Neural progenitor cell (in vitro differentiated cells): ENCODE data around the gene SMC6. TPM values are rescaled to one million over a fixed set of nuclear protein-coding genes. Genes with fewer than 3 reads are reported as not detected.

ENCODE experiments used
- DNase-seq: peaks from one replicate; pipeline ENCODE4 v3.0.0-alpha.2; 2016; ENCODE audit warnings: low spot score
- H2AFZ ChIP-seq: fragments of 200-600 bp; sonication (generic); replicated peaks from 2 replicates; pipeline ENCODE4 v1.6.1; 2016; ENCODE audit warnings: antibody characterized with exemption
- H3F3A ChIP-seq: fragments of 200-600 bp; sonication (generic); 2 replicates; pipeline ENCODE4 v1.6.1; 2016; ENCODE audit warnings: antibody characterized with exemption, low read depth
- H3K27ac ChIP-seq: fragments of 200-600 bp; sonication (generic); 2 replicates; pipeline ENCODE4 v1.5.1; 2016; ENCODE audit warnings: mild to moderate bottlenecking
- H3K27me3 ChIP-seq: fragments of 200-600 bp; sonication (generic); 2 replicates; pipeline ENCODE4 v1.6.1; 2016; ENCODE audit warnings: mild to moderate bottlenecking, moderate library complexity
- H3K36me3 ChIP-seq: fragments of 200-600 bp; sonication (generic); 2 replicates; pipeline ENCODE4 v1.5.1; 2016
- H3K4me1 ChIP-seq: fragments of 200-600 bp; sonication (generic); 2 replicates; pipeline ENCODE4 v1.6.1; 2016; ENCODE audit warnings: mixed run types
- H3K4me2 ChIP-seq: fragments of 200-600 bp; sonication (generic); 2 replicates; pipeline ENCODE4 v1.6.1; 2016
- H3K4me3 ChIP-seq: fragments of 200-600 bp; sonication (generic); 2 replicates; pipeline ENCODE4 v1.5.1; 2016
- H3K79me2 ChIP-seq: fragments of 200-600 bp; sonication (generic); 2 replicates; pipeline ENCODE4 v1.6.1; 2016; ENCODE audit warnings: low read depth
- H3K9ac ChIP-seq: fragments of 200-600 bp; sonication (generic); 2 replicates; pipeline ENCODE4 v1.6.1; 2016
- H3K9me3 ChIP-seq: fragments of 200-600 bp; sonication (generic); 2 replicates; pipeline ENCODE4 v1.5.1; 2016; ENCODE audit warnings: low read depth
- H4K20me1 ChIP-seq: fragments of 200-600 bp; sonication (generic); 2 replicates; pipeline ENCODE4 v1.6.1; 2016; ENCODE audit warnings: low read depth
- H3K27ac Mint-ChIP-seq: 3 replicates; pipeline ENCODE4 v1.8.0; 2021; ENCODE audit warnings: mixed read lengths
- H3K27me3 Mint-ChIP-seq: 2 replicates; pipeline ENCODE4 v1.8.0; 2022; ENCODE audit warnings: low read depth, mild to moderate bottlenecking, inconsistent platforms, moderate library complexity, mixed read lengths; ENCODE audit not compliant: insufficient read depth
- H3K36me3 Mint-ChIP-seq: 3 replicates; pipeline ENCODE4 v1.8.0; 2021; ENCODE audit warnings: mixed read lengths
- H3K4me1 Mint-ChIP-seq: 3 replicates; pipeline ENCODE4 v1.8.0; 2021; ENCODE audit warnings: mixed read lengths
- H3K4me3 Mint-ChIP-seq: 3 replicates; pipeline ENCODE4 v1.8.0; 2021; ENCODE audit warnings: mild to moderate bottlenecking, moderate library complexity, mixed read lengths
- H3K9me3 Mint-ChIP-seq: 3 replicates; pipeline ENCODE4 v1.8.0; 2020; ENCODE audit warnings: mixed read lengths
- EZH2 ChIP-seq: fragments of 200-600 bp; sonication (generic); IDR thresholded peaks from 2 replicates; pipeline ENCODE4 v1.6.1; 2017; ENCODE audit warnings: antibody characterized with exemption, mild to moderate bottlenecking, moderate library complexity
- EZH2phosphoT487 ChIP-seq: fragments of 200-600 bp; sonication (generic); IDR thresholded peaks from 2 replicates; pipeline ENCODE4 v1.6.1; 2017; ENCODE audit warnings: antibody characterized with exemption
- total RNA-seq: library from RNA; depleted of rRNA; stranded (reverse); fragments of >200 nt; gene quantifications from 2 replicates; pipeline ENCODE4 v1.2.3, GENCODE V29; 2015; ENCODE audit warnings: low replicate concordance
- TF ChIP-seq, protein P1 (sequence below): fragments of 200-600 bp; sonication (generic); IDR thresholded peaks from 2 replicates; pipeline ENCODE4 v1.5.1; 2017; ENCODE audit warnings: antibody characterized with exemption, mild to moderate bottlenecking

The SMC6 gene
- total RNA-seq, 1 donor from 2014 or later, result 56.8 TPM

- Histone ChIP-seq H2AFZ (no peak overlapping the region), H4K20me1 (no peaks in the 10 kb centered on the region), H3K9ac (no peak overlapping the region), H3K4me2 (no peak overlapping the region), H3K4me3 (no peak overlapping the region), H3K4me1 (no peaks in the 10 kb centered on the region), H3K36me3 (peaks cover 10% of the 10 kb centered on the region), H3K79me2 (peaks cover 6% of the 10 kb centered on the region), H3K9me3 (no peaks in the 10 kb centered on the region), H3F3A (no peaks in the 10 kb centered on the region), H3K27me3 (no peaks in the 10 kb centered on the region), H3K27ac (no peak overlapping the region)
- no peaks in the 10 kb centered on the region for H3K4me1 Mint-ChIP-seq
- DNase-seq, result no peak
- no peak overlapping the region for H3K27ac Mint-ChIP-seq
- H3K36me3 Mint-ChIP-seq, result peaks cover 19% of the 10 kb centered on the region
- peaks cover 2% of the 10 kb centered on the region for H3K27me3 Mint-ChIP-seq
- H3K9me3 Mint-ChIP-seq, result no peaks in the 10 kb centered on the region
- H3K4me3 Mint-ChIP-seq, result no peak overlapping the region
- TF ChIP-seq EZH2phosphoT487, result no peak
- TF ChIP-seq EZH2, result no peak
- TF ChIP-seq, protein P1, sequence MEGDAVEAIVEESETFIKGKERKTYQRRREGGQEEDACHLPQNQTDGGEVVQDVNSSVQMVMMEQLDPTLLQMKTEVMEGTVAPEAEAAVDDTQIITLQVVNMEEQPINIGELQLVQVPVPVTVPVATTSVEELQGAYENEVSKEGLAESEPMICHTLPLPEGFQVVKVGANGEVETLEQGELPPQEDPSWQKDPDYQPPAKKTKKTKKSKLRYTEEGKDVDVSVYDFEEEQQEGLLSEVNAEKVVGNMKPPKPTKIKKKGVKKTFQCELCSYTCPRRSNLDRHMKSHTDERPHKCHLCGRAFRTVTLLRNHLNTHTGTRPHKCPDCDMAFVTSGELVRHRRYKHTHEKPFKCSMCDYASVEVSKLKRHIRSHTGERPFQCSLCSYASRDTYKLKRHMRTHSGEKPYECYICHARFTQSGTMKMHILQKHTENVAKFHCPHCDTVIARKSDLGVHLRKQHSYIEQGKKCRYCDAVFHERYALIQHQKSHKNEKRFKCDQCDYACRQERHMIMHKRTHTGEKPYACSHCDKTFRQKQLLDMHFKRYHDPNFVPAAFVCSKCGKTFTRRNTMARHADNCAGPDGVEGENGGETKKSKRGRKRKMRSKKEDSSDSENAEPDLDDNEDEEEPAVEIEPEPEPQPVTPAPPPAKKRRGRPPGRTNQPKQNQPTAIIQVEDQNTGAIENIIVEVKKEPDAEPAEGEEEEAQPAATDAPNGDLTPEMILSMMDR, result no peak
Measured at GRCh38 chr2:17736989-17737388, 16.6 kb downstream of the SMC6 start.

DNA sequence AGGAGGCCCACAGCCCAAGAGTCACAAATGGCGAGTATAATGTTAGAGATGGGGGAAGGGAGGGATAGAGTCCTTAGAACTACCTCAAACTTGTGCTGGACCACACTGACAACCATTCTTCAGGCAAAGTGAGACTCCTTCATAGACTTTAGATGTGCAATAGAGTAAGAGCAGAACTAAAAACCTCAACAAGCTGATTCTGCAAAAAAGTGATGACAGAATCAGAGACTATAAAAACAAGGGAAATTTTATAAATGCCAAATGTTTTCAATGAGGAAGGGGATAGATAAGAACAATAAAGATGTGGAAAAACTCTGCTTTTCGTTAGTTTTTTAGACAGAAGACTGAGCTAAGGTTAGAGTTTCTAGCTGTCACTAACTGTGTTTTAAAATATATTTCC is 17.7 kb downstream of the SMC6 start:
- no peaks in the 10 kb centered on the region for H3K9me3 Mint-ChIP-seq
- H3K36me3 Mint-ChIP-seq, result peaks cover 20% of the 10 kb centered on the region
- Histone ChIP-seq H3K4me1 (no peaks in the 10 kb centered on the region), H3K9ac (no peak overlapping the region), H3K36me3 (peaks cover 19% of the 10 kb centered on the region), H3F3A (no peaks in the 10 kb centered on the region), H3K4me3 (no peak overlapping the region), H4K20me1 (no peaks in the 10 kb centered on the region), H3K27ac (no peak overlapping the region), H3K9me3 (no peaks in the 10 kb centered on the region), H3K27me3 (no peaks in the 10 kb centered on the region), H2AFZ (no peak overlapping the region), H3K79me2 (peaks cover 6% of the 10 kb centered on the region), H3K4me2 (no peak overlapping the region)
- no peak for TF ChIP-seq EZH2phosphoT487
- no peak for TF ChIP-seq EZH2
- TF ChIP-seq, protein P1, result no peak
- no peak overlapping the region for H3K27ac Mint-ChIP-seq
- no peaks in the 10 kb centered on the region for H3K4me1 Mint-ChIP-seq
- H3K27me3 Mint-ChIP-seq, result peaks cover 2% of the 10 kb centered on the region
- no peak overlapping the region for H3K4me3 Mint-ChIP-seq
- no peak for DNase-seq

DNA sequence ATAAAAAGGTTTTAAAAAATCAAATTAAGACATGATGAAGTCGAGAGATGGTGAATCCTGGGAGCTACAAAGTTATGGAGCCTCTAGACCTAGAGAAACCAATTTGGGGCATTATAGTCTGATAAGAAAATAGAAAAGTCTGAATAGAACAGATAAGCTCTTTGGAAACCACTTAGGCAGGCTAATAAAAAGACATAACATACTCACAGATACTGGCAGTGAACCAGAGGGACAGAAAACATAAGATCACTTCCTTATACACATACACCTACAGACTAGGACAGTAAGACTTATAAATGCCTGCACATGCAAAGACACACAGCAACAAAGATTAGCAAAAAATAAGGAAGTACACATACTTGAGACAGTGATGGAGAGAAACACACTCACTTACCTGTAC is 20.0 kb downstream of the SMC6 start:
- Mint-ChIP-seq H3K27ac (no peak overlapping the region), H3K36me3 (peaks cover 9% of the 10 kb centered on the region), H3K4me1 (no peaks in the 10 kb centered on the region), H3K9me3 (no peaks in the 10 kb centered on the region), H3K27me3 (peaks cover 2% of the 10 kb centered on the region), H3K4me3 (no peak overlapping the region)
- no peak overlapping the region for H3K9ac ChIP-seq
- no peaks in the 10 kb centered on the region for H3K4me1 ChIP-seq
- H3K9me3 ChIP-seq, result no peaks in the 10 kb centered on the region
- no peaks in the 10 kb centered on the region for H4K20me1 ChIP-seq
- H3K36me3 ChIP-seq, result peaks cover 21% of the 10 kb centered on the region
- H2AFZ ChIP-seq, result no peak overlapping the region
- no peaks in the 10 kb centered on the region for H3F3A ChIP-seq
- no peaks in the 10 kb centered on the region for H3K79me2 ChIP-seq
- H3K4me3 ChIP-seq, result no peak overlapping the region
- TF ChIP-seq EZH2, result no peak
- H3K27me3 ChIP-seq, result no peaks in the 10 kb centered on the region
- no peak for DNase-seq
- H3K4me2 ChIP-seq, result no peak overlapping the region
- H3K27ac ChIP-seq, result no peak overlapping the region

GRCh38 chr2:17729880-17730279 is 23.7 kb downstream of the SMC6 start:
- Histone ChIP-seq H3K9me3 (no peaks in the 10 kb centered on the region), H3K79me2 (no peaks in the 10 kb centered on the region), H3K4me2 (no peak overlapping the region), H3K4me3 (no peak overlapping the region), H3K36me3 (peaks cover 24% of the 10 kb centered on the region), H3K27ac (no peak overlapping the region), H3K27me3 (no peaks in the 10 kb centered on the region), H4K20me1 (no peaks in the 10 kb centered on the region), H3K4me1 (no peaks in the 10 kb centered on the region), H2AFZ (no peak overlapping the region), H3K9ac (no peak overlapping the region), H3F3A (no peaks in the 10 kb centered on the region)
- TF ChIP-seq EZH2phosphoT487, result no peak
- TF ChIP-seq, protein P1, result no peak
- TF ChIP-seq EZH2, result no peak
- DNase-seq, result no peak
- H3K9me3 Mint-ChIP-seq, result no peaks in the 10 kb centered on the region
- H3K27ac Mint-ChIP-seq, result no peak overlapping the region
- no peak overlapping the region for H3K4me3 Mint-ChIP-seq
- H3K27me3 Mint-ChIP-seq, result peaks cover 3% of the 10 kb centered on the region
- peaks cover 12% of the 10 kb centered on the region for H3K36me3 Mint-ChIP-seq
- H3K4me1 Mint-ChIP-seq, result no peaks in the 10 kb centered on the region
